Measurements from ENCODE around the gene RAB3A.

RAB3A gene

GRCh38 chr19:18203408-18203862 is 407 bp downstream of the RAB3A start:
- peak overlapping the region; percentile 73 for H3K4me3 ChIP-seq (ENCODE audit: low read depth, low read length)
- no peak for TF ChIP-seq CTCF (IDR thresholded peaks at IDR 0.05; ENCODE audit: low read depth, low read length)

GRCh38 chr19:18202778-18203407 is 949 bp downstream of the RAB3A start:
- peak overlapping the region; percentile 73 for H3K4me3 ChIP-seq (ENCODE audit: low read depth, low read length)
- peak; percentile 30; the same call in 1 of the 2 replicates for TF ChIP-seq CTCF (IDR thresholded peaks at IDR 0.05; ENCODE audit: low read depth, low read length)

DNA sequence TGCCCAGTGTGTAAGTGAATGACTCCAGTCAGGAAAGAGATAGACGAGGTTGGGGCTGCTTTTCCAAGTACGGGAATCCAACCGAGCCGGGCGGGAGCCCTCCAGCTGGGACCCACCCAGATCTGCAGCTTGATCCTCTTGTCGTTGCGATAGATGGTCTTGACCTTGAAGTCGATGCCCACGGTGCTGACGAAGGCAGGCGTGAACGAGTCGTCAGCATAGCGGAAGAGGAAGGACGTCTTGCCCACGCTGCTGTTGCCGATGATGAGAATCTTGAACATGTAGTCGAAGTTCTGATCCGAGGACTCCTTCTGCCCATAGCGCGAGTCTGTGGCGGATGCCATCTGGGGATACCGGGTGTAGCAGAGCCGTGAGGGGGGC is 1.5 kb downstream of the RAB3A start:
- H3K4me3 ChIP-seq (ENCODE audit: low read depth, low read length): no peak overlapping the region
- no peak for TF ChIP-seq CTCF (IDR thresholded peaks at IDR 0.05; ENCODE audit: low read depth, low read length)

DNA sequence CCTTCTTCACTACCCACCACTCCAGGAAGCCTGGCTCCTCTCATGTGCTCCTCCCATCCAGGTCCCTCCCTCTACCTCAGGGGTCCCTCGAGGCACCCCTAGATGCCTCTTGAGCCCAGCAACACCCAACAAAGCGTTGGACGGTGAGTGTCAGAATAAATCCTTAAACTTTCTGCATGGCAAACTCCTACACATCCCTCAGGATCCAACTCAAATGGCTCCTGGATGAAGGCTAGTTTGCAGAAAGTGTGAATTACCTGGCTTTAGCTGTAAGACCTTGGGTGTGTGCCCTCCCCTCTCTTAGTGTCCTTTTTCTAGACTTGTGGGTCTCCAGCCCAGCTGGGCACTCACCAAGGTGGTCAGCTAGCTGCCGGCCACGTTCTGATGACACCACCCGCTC is 5.5 kb downstream of the RAB3A start:
- no peak for TF ChIP-seq CTCF (IDR thresholded peaks at IDR 0.05; ENCODE audit: low read depth, low read length)
- no peak overlapping the region for H3K4me3 ChIP-seq (ENCODE audit: low read depth, low read length)

DNA sequence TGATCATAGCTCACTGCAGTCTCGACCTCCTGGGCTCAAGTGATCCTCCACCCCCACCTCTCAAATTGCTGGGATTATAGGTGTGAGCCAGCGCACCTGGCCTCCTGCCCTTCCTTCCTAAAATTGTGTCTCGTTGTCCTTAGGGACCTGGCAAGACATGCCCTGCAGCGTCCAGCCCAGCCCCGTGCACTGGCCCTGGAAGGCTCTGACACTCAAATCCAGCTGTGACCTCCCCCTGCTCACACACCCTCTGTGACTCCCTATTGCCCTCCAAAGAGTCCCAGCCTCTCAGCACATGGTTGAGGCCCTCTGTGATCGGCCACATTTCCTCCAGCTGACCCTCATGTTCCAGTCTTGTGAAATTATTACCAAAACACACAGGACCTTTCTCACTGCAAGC is 5.9 kb downstream of the RAB3A start:
- no peak for TF ChIP-seq CTCF (IDR thresholded peaks at IDR 0.05; ENCODE audit: low read depth, low read length)
- H3K4me3 ChIP-seq (ENCODE audit: low read depth, low read length): no peak overlapping the region

DNA sequence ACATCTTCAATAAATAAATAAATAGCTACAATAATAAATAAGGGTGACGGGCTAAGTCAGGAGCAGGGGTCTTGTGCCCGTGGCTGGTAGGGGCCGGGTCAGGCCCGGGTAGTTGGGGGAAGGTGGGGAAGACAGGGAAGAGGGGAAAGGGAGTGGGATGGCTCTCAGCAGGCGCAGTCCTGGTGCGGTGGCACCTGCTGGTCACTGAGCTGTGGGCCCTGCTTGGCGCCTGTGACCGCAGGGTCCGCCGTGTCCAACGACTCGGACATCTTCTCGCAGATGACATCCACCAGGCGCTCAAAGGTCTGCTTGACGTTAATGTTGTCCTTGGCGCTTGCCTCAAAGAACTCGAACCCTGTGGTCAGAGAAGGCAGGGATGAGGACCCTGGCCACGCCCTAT is 6.5 kb downstream of the RAB3A start:
- no peak overlapping the region for H3K4me3 ChIP-seq (ENCODE audit: low read depth, low read length)
- TF ChIP-seq CTCF (IDR thresholded peaks at IDR 0.05; ENCODE audit: low read depth, low read length): no peak

- no peak for TF ChIP-seq CTCF (IDR thresholded peaks at IDR 0.05; ENCODE audit: low read depth, low read length)
These were observed 7.4 kb downstream of the RAB3A start for GRCh38 chr19:18196511-18196845.

More at GRCh38 chr19:18196511-18196845, 7.4 kb downstream of the RAB3A start:
- no peak overlapping the region for H3K4me3 ChIP-seq (ENCODE audit: low read depth, low read length)

Data from WI38 (cell line).